Stimulated activated CD8-positive, alpha-beta memory T cell treated with anti-CD3 and anti-CD28 coated beads, Interleukin-4, amount 100 ng/mL, for 24 hours (primary cell): ENCODE data around the gene NPC1L1.

Experiments
- DNase-seq: peaks from one replicate; pipeline ENCODE4 v3.0.0-alpha.2; 2020; ENCODE audit warnings: low read depth

Gene NPC1L1

GRCh38 chr7:44470628-44471245, 70.4 kb downstream of the NPC1L1 start:
- DNase-seq, result no peak

- no peak for DNase-seq
These were observed 71.0 kb downstream of the NPC1L1 start for GRCh38 chr7:44470135-44470479.

DNA sequence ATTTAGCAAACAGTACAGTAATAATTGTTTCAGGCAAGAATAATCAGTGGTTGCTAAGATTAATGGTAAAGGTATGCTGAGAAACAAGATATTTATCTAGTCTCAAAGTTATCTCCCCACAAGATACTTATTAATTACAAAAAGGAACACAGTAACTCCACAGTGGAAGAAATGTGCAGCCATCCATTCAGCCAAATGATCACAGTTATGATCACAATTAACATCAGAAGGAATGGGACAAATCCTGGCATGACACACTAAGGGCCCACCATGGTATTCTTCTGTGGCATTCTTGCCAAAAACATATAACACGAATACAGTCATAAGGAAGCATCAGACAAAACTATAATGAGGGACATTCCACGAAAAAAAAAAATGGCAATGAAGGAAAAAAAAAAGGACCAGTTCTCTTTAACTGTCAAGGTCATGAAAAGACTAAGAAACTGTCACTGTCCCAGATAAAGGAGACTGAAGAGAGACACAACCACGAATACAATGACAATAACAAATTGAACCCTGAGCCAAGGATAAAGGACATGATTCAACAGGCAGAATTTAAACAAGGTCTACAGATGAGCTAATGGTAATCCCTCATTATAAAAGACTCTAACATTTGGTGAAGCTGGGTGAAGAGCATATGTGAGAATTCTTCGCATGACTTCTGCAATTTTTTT, 71.5 kb downstream of the NPC1L1 start:
- no peak for DNase-seq

DNA sequence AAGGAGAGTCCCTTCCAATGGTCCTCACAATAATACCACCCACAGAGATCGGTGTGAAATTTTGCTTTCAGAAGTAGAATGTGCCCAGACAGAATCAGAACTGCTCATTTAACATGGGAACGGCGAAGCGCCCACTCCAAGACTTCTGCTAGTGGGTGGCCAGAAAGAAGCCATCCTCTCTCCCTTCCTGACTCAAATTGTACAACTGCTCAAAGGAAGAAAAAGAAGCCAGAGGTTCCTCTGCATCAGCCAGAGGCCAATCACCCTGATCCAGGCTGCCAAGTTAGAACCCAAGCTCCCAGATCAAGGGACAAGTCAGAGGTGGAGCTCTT, 73.9 kb downstream of the NPC1L1 start:
- DNase-seq, result no peak

DNA sequence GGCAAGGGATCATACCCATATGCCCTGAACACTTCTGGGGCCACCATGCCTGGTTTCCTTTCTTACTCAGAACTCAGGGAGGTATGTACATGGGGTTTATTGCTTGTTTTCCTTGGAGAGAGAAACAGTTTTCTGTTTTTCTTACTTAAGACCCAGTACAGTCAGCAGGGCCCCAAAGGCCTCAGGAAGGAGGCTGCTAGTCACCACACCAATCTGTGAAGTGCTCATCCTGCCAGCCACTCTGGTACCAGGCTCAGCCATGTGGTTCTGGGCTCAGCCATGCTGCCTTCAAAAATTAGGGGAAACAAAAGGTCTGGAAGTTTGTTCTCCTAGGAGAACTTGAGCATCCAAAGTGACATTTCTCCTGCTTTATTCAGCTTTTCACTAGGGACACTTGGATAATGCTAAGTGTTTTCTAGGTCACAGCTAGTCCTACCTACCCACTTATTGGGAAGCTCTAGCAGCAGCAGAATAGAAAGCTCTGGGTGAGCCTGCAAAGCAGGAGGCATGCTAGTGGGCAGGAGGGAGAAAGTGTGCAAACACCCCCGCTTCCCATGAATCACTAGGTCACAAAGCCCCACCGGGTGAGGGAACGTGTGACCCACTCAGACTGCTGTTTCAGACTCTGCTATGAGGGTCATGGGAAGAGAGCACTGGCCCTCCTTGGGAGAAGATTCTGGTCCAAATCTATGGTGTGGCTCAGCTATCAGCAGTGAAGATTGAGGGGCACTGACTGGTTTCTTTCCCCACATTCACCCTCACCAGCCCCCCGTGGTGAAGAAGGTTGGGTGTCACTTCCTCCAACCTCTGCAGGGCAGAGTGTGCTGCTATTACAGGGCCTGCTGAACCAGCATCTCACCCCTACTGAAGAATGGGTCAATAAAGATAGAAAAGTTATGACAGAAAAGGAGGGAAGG, 74.6 kb downstream of the NPC1L1 start:
- DNase-seq, result no peak

DNA sequence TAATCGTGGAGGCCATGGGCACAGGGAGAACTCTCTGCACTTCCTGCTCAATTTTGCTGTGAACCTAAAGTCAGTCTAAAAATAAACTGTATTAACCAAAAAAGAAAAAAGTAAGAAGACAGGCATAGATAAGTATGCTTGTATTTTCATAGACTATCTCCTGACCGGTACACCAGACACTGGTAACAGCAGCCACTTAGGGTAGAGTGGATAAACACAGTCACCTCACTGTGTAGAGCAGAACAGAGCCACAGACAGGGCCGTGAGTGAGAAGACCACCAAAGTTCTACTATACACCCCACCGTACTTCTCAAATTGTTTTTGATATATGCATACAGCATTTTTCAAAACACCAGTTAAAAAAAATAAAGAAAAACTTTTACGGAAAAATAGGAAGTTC, 75.6 kb downstream of the NPC1L1 start:
- no peak for DNase-seq

DNA sequence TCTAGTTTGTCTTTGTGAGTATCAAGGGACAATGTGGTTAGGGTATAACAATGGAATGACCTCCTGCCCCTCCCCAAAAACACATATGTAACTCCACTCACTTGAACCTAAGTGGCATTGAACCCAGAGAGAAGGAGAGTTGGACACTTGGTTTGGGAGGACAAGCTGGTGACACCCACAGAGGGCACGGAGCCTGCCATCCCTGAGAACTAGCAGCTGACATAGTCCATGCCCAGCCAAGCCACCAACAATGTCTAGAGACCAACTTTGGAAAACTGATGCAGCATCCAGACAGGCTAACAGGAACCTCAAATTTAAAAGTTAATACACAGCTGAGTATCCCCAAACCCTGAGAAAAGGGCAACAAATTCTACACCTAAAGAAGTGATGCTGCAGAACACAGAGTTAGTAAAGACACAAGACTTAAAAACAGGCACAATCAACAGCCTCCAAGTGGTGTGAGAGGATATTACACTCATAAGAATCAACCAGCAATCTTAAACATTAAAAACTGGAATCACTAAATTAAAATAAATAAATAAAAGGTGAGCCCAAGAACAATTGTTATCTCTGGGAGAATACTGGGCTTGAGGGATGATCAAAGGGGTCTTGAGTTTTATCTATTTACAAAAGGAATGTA, 77.8 kb downstream of the NPC1L1 start:
- no peak for DNase-seq
